PFSK-1 (cell line): ENCODE data around the gene GSTA2.

Experiments
- FOXP2 ChIP-seq: optimal IDR thresholded peaks from 2 replicates; pipeline ENCODE3; 2011; ENCODE audit warnings: borderline replicate concordance, control low read depth, inconsistent platforms; ENCODE audit not compliant: insufficient read depth; ENCODE audit errors: extremely low read length, extremely low read depth
- POLR2AphosphoS5 ChIP-seq: IDR thresholded peaks from 2 replicates; pipeline ENCODE4 v1.6.1; 2012; ENCODE audit warnings: low read depth, mild to moderate bottlenecking, control low read depth, low read length, moderate library complexity
- REST ChIP-seq, 2 experiments: IDR thresholded peaks; 2 replicates each; pipeline versions ENCODE4 v1.6.1 to v1.8.0; 2011 to 2012; ENCODE audit warnings: low read depth in 2 of 2, low read length in 2 of 2, control low read depth in 1 of 2, inconsistent platforms in 1 of 2, mild to moderate bottlenecking in 1 of 2, moderate library complexity in 1 of 2; ENCODE audit not compliant: insufficient read depth in 1 of 2
- SIN3A ChIP-seq: IDR thresholded peaks from 2 replicates; pipeline ENCODE4 v1.6.1; 2012; ENCODE audit warnings: mild to moderate bottlenecking, low read length, moderate library complexity, borderline replicate concordance; ENCODE audit not compliant: insufficient read depth
- TAF1 ChIP-seq: IDR thresholded peaks from 2 replicates; pipeline ENCODE4 v1.6.1; 2012; ENCODE audit warnings: low read length, control low read depth, borderline replicate concordance; ENCODE audit not compliant: insufficient read depth

Gene GSTA2

DNA sequence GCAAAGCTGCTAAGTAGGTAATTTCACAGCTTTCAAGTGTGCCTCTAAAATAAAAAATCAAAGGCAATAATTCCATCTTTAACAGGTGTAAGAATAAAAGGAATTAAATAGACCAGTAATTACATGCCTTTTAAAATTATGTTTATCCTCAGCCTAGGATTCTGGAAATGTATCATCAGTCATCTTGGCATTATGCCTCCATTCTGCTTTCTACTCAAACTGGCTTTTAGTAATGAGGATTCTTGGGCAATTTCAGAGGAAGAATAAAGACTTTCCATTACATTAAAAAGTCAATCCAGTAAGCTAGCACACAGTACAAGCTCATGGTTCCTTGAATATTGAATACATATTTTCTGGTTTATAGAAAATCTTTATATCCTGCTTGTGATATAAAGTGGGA lies 44.7 kb downstream of the GSTA2 start:
- no peak for TF ChIP-seq TAF1
- TF ChIP-seq REST (IDR thresholded peaks at IDR 0.05; ENCODE audit: insufficient read depth in 1 of 2, low read depth in 2 of 2, low read length in 2 of 2) = no peak
- no peak for TF ChIP-seq SIN3A
- no peak for TF ChIP-seq POLR2AphosphoS5
- no peak for TF ChIP-seq FOXP2

DNA sequence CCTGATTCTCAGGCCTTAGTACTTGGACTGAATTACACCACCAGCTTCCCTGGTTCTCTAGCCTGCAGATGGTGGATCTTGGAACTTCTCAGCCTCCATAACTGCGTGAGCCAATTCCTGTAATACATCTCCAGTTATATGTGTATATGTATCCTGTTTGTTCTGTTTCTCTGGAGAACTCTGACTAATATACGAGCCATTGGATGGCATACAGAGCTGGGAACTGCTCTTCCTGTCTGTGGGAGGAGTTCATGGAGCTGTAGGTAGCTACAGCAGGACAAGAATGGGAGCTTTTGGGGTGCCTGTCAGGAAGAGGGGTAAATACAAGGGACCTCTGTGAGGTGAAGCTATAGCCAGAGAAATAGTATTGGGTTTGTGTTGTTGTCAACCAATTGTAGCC lies 51.1 kb downstream of the GSTA2 start:
- TF ChIP-seq POLR2AphosphoS5 (no peak), REST (IDR thresholded peaks at IDR 0.05; ENCODE audit: insufficient read depth in 1 of 2, low read depth in 2 of 2, low read length in 2 of 2) (no peak), TAF1 (no peak), FOXP2 (no peak), SIN3A (no peak)

- TF ChIP-seq SIN3A (no peak), FOXP2 (no peak), TAF1 (no peak), POLR2AphosphoS5 (no peak), REST (IDR thresholded peaks at IDR 0.05; ENCODE audit: insufficient read depth in 1 of 2, low read depth in 2 of 2, low read length in 2 of 2) (no peak)
Measured at GRCh38 chr6:52707963-52708680, 55.2 kb downstream of the GSTA2 start.

GRCh38 chr6:52706001-52706400 lies 57.3 kb downstream of the GSTA2 start:
- TF ChIP-seq SIN3A (no peak), FOXP2 (no peak), REST (IDR thresholded peaks at IDR 0.05; ENCODE audit: insufficient read depth in 1 of 2, low read depth in 2 of 2, low read length in 2 of 2) (no peak), TAF1 (no peak)

- TF ChIP-seq TAF1 (no peak), SIN3A (no peak), FOXP2 (no peak), REST (IDR thresholded peaks at IDR 0.05; ENCODE audit: insufficient read depth in 1 of 2, low read depth in 2 of 2, low read length in 2 of 2) (no peak), POLR2AphosphoS5 (no peak)
Measured at GRCh38 chr6:52704060-52704459, 59.2 kb downstream of the GSTA2 start.
